GM12801 (cell line): ENCODE data around the gene DLAT.

ENCODE experiments used
- TF ChIP-seq, protein P1 (sequence below): IDR thresholded peaks from one replicate; pipeline ENCODE4 v1.5.1; 2011; ENCODE audit warnings: control low read depth; ENCODE audit not compliant: insufficient read length; ENCODE audit errors: extremely low read depth

Gene DLAT

GRCh38 chr11:112013497-112014164 is 11.6 kb upstream of the DLAT start:
- TF ChIP-seq, protein P1, sequence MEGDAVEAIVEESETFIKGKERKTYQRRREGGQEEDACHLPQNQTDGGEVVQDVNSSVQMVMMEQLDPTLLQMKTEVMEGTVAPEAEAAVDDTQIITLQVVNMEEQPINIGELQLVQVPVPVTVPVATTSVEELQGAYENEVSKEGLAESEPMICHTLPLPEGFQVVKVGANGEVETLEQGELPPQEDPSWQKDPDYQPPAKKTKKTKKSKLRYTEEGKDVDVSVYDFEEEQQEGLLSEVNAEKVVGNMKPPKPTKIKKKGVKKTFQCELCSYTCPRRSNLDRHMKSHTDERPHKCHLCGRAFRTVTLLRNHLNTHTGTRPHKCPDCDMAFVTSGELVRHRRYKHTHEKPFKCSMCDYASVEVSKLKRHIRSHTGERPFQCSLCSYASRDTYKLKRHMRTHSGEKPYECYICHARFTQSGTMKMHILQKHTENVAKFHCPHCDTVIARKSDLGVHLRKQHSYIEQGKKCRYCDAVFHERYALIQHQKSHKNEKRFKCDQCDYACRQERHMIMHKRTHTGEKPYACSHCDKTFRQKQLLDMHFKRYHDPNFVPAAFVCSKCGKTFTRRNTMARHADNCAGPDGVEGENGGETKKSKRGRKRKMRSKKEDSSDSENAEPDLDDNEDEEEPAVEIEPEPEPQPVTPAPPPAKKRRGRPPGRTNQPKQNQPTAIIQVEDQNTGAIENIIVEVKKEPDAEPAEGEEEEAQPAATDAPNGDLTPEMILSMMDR: no peak

DNA sequence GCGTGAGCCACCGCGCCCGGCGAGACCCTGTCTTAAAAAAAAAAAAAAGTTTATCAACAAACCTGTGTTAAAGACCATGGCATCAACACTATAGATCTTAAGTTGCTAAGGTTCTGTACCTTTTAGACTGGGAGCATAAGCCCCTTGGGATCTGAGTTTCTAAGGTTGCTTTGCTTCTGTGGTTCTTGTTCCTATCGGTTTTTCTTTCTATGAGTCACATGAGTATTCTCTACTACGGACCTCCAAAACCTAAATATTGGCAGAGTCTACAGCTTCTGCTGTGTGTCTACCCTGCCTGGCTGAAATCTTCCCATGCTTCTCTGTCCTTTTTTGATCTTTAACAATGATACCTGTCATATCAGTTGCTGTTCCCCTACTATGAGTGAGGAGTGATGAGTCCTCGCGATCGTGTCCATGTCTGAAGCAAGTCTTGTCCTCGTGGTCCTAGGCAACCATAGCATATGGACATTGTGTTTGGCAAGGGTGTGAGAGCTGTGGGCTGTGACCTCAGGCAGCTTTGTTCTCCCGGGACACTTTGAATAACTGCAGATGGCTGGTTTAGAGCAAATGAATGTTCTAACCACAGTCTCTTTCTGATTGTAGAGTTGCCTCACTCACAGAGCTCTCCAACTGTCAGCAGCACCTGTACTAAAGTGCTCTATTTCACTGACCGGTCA is 9.0 kb upstream of the DLAT start:
- TF ChIP-seq, protein P1: no peak

DNA sequence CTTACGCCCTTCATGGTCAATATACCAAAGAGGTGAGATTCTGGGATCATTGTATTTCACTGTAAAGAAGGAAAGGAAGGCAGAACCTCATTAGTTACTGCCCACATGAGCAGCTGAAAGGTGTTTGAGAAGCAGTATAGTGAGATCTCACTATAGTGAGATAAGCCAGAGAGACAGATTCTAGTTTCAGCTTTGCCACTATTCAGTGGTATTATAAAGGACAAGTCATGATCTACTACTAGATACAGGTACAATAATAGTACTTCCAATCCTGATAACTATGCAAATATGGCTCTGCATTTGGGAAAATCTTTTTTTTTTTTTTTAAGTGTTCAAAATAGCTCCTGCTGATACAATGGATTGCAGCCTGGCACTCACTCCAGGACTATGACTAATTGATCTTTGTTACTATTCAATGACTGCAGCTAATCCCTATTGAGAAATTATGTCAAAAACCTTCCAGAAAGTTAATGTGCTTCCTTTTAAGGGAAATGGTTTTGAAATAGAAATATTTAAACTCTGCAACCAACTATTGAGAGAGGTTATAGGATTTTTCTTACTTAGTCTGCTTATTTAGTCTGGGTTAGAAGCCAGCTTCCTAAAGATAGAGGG is 8.3 kb upstream of the DLAT start:
- TF ChIP-seq, protein P1: no peak

DNA sequence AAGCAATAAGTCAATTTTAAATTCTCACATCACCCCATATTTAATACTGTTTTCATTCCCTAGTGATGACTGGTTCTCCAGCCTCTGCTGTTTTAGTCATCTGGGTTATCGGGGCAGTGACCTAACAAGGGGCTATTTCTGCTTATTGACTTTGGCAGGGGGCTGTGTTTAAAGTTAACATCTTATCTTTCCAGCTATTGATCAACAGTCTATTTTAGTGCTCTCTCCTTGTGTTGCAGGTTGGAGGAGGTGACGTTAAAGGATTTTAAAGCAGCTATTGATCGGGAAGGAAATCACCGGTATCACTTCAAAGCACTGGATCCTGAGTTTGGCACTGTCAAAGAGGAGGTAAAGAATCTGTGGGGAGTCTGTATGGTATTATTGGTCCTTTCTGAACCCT is 7.7 kb upstream of the DLAT start:
- TF ChIP-seq, protein P1: no peak

DNA sequence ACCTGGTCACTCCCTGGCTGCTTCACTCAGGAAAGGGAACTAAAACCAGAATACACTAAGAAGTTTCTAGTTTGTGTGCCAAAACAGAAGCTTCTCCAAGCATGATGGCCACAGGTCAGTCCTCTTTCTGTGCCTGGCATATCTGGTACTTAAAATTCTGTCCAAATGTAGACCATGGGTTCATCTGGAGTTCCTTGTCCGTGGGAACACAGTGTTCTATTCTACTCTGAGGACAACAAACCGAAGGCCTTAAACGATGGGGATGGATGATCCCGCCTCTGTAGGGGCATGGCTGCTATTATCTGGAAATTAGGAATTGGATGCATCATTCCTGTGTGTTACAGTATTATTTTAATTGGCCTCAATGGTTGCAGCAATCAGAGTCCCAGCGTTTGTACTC is 6.1 kb upstream of the DLAT start:
- TF ChIP-seq, protein P1: no peak

- TF ChIP-seq, protein P1: no peak
These were observed 2.1 kb upstream of the DLAT start for GRCh38 chr11:112023104-112023503.

- TF ChIP-seq, protein P1: no peak
These were observed 933 bp upstream of the DLAT start for GRCh38 chr11:112024178-112024772.
